A549 (cell line): ENCODE results near the gene FBH1. TPM values are rescaled to one million over a fixed set of nuclear protein-coding genes. Genes with fewer than 3 reads are reported as not detected.

ENCODE experiments used
- ATAC-seq, 2 experiments: fragments of 200-7000 bp in 1 of 2; fragments of >200 bp in 1 of 2; cut with Nextera tagmentation in 1 of 2; cut with Tn5 transposase in 1 of 2; 3 replicates each; pipeline versions ENCODE4 v1.8.0 to v1.9.1; 2018 to 2020; ENCODE audit warnings: mild to moderate bottlenecking in 1 of 2, moderate library complexity in 1 of 2
- CTCF ChIA-PET: fragments of 300-600 bp; sonication (Branson Sonifier 250); formaldehyde crosslinking; extraction: SDS; loops from one replicate; lab custom pipeline; 2021; ENCODE audit warnings: antibody characterized with exemption, inconsistent platforms; lab: Yijun Ruan, JAX
- POLR2A ChIA-PET: fragments of 350-600 bp; formaldehyde crosslinking; extraction: SDS; loops from one replicate; lab custom pipeline; 2021; ENCODE audit warnings: antibody characterized with exemption, inconsistent platforms; lab: Yijun Ruan, JAX
- DNase-seq, 2 experiments: peaks; one replicate each; pipeline versions ENCODE4 v3.0.0 to v3.0.0-alpha.2; 2011 to 2016; ENCODE audit warnings: low read depth in 1 of 2, low spot score in 1 of 2
- FAIRE-seq: peaks from 2 replicates; lab custom pipeline; 2011; peaks lifted over from hg19 to GRCh38; lab: Jason Lieb, UNC
- H3K27ac ChIP-seq, 2 experiments: fragments of >200 bp; sonication (Bioruptor Twin); formaldehyde crosslinking; 3 replicates each; pipeline ENCODE4 v1.5.1; 2016 to 2017
- H3K4me1 ChIP-seq: fragments of >200 bp; sonication (Bioruptor Twin); formaldehyde crosslinking; 3 replicates; pipeline ENCODE4 v1.6.1; 2016
- H3K4me2 ChIP-seq: fragments of >200 bp; sonication (Bioruptor Twin); formaldehyde crosslinking; 3 replicates; pipeline ENCODE4 v1.6.1; 2016
- H3K4me3 ChIP-seq: fragments of >200 bp; sonication (Bioruptor Twin); formaldehyde crosslinking; 3 replicates; pipeline ENCODE4 v1.5.1; 2016
- H3K9me3 ChIP-seq: fragments of >200 bp; sonication (Bioruptor Twin); formaldehyde crosslinking; 3 replicates; pipeline ENCODE4 v1.6.1; 2016
- CBX2 ChIP-seq: fragments of 200-600 bp; sonication (generic); IDR thresholded peaks from 2 replicates; pipeline ENCODE4 v1.6.1; 2016; ENCODE audit warnings: low read depth, mild to moderate bottlenecking, borderline replicate concordance
- CBX8 ChIP-seq: fragments of 200-600 bp; sonication (generic); IDR thresholded peaks from 2 replicates; pipeline ENCODE4 v1.6.1; 2016
- CHD2 ChIP-seq: fragments of 150-350 bp; IDR thresholded peaks from 2 replicates; pipeline ENCODE4 v1.6.1; 2014; ENCODE audit warnings: low read length; ENCODE audit not compliant: partially characterized antibody
- CHD4 ChIP-seq: fragments of 200-600 bp; sonication (generic); IDR thresholded peaks from 2 replicates; pipeline ENCODE4 v1.6.1; 2016; ENCODE audit warnings: antibody characterized with exemption, mild to moderate bottlenecking, borderline replicate concordance
- CTCF ChIP-seq: fragments of >200 bp; sonication (Bioruptor Twin); formaldehyde crosslinking; IDR thresholded peaks from 3 replicates; pipeline ENCODE4 v1.5.1; 2016
- ELK1 ChIP-seq: fragments of 150-350 bp; IDR thresholded peaks from 2 replicates; pipeline ENCODE4 v1.6.1; 2014; ENCODE audit warnings: low read depth, mild to moderate bottlenecking, low read length
- EP300 ChIP-seq, 2 experiments: fragments of >200 bp; sonication (Bioruptor Twin); formaldehyde crosslinking; IDR thresholded peaks; 2 replicates in 1 of 2; 3 replicates in 1 of 2; pipeline ENCODE4 v1.6.1; 2016 to 2017
- ESRRA ChIP-seq: fragments of 150-350 bp; IDR thresholded peaks from 2 replicates; pipeline ENCODE4 v1.6.1; 2014; ENCODE audit warnings: mild to moderate bottlenecking, low read length, borderline replicate concordance
- MAFK ChIP-seq: fragments of 450-650 bp; IDR thresholded peaks from 2 replicates; pipeline ENCODE4 v1.6.1; 2014; ENCODE audit not compliant: partially characterized antibody
- MAX ChIP-seq: IDR thresholded peaks from 2 replicates; pipeline ENCODE4 v1.6.1; 2012
- MAZ ChIP-seq: fragments of 150-350 bp; IDR thresholded peaks from 2 replicates; pipeline ENCODE4 v1.6.1; 2014; ENCODE audit warnings: antibody characterized with exemption, low read depth, low read length, borderline replicate concordance
- NPAS2 ChIP-seq: fragments of 250-450 bp; sonication (Bioruptor Pico); IDR thresholded peaks from 2 replicates; pipeline ENCODE4 v1.8.0; 2022; ENCODE audit warnings: mild to moderate bottlenecking, moderate library complexity, borderline replicate concordance
- NR3C1 ChIP-seq: fragments of >200 bp; sonication (Bioruptor Twin); formaldehyde crosslinking; IDR thresholded peaks from 3 replicates; pipeline ENCODE4 v1.6.1; 2017
- PHF8 ChIP-seq: fragments of 200-600 bp; sonication (generic); IDR thresholded peaks from 2 replicates; pipeline ENCODE4 v1.6.1; 2016; ENCODE audit warnings: low read depth, mild to moderate bottlenecking, antibody characterized with exemption, moderate library complexity, borderline replicate concordance
- POLR2A ChIP-seq: IDR thresholded peaks from 2 replicates; pipeline ENCODE4 v1.6.1; 2012; ENCODE audit warnings: mild to moderate bottlenecking, low read length
- RCOR1 ChIP-seq: fragments of 150-350 bp; IDR thresholded peaks from 2 replicates; pipeline ENCODE4 v1.6.1; 2014; ENCODE audit warnings: antibody characterized with exemption, low read length, low read depth
- SMC3 ChIP-seq: fragments of >200 bp; sonication (Bioruptor Twin); formaldehyde crosslinking; IDR thresholded peaks from 3 replicates; pipeline ENCODE4 v1.6.1; 2018; ENCODE audit warnings: inconsistent platforms
- TP53 ChIP-seq: fragments of 250-450 bp; sonication (Bioruptor Pico); IDR thresholded peaks from 2 replicates; pipeline ENCODE4 v1.5.0; 2021; ENCODE audit warnings: mild to moderate bottlenecking, moderate library complexity
- USF2 ChIP-seq: fragments of 450-650 bp; IDR thresholded peaks from 2 replicates; pipeline ENCODE4 v1.6.1; 2014; ENCODE audit warnings: antibody characterized with exemption
- ZC3H11A ChIP-seq: fragments of 450-650 bp; IDR thresholded peaks from 2 replicates; pipeline ENCODE4 v1.6.1; 2014; ENCODE audit warnings: antibody characterized with exemption, mild to moderate bottlenecking
- ZFP36 ChIP-seq: fragments of 450-650 bp; IDR thresholded peaks from 2 replicates; pipeline ENCODE4 v1.6.1; 2014; ENCODE audit warnings: borderline replicate concordance; ENCODE audit not compliant: partially characterized antibody
- WGBS: methylation state at CpG from one replicate; pipeline ENCODE4 v1.1.6; 2017; ENCODE audit errors: missing lambda C conversion rate; 5-methylcytosine and 5-hydroxymethylcytosine counted together
- polyA plus RNA-seq, 4 experiments: library from polyadenylated mRNA; depleted of rRNA in 3 of 4; stranded (reverse); fragments of >200 nt; fragmentation: RNase III in 1 of 4; extraction: RNeasy Plus Mini Kit Qiagen cat#74134 plus additional on column Dnase treatment in 1 of 4; gene quantifications; 2 replicates in 3 of 4; 3 replicates in 1 of 4; pipeline ENCODE4 v1.2.3, GENCODE V29; 2011 to 2017

Gene FBH1
- polyA plus RNA-seq, 2 of the 4 experiments (the other 2 are of a cell fraction) = 43.9 to 56.5 TPM

- Histone ChIP-seq H3K9me3 (no peaks in the 10 kb centered on the region), H3K4me1 (no peaks in the 10 kb centered on the region), H3K4me2 (no peak overlapping the region), H3K4me3 (no peak overlapping the region)
- whole genome bisulfite sequencing = 87% methylated on average over 17 of the region's 18 CpGs
- FAIRE-seq = no peak
- no peak for DNase-seq
- POLR2A ChIA-PET = no interaction called here
- TF ChIP-seq CBX2 (no peak), POLR2A (no peak), USF2 (no peak), PHF8 (no peak), NR3C1 (no peak), CHD4 (no peak), ZC3H11A (no peak), CBX8 (no peak), MAFK (no peak), SMC3 (no peak), CHD2 (no peak), TP53 (CRISPR knock-in tag) (no peak), NPAS2 (CRISPR knock-in tag) (no peak), EP300 (IDR thresholded peaks at IDR 0.05) (no peak), ZFP36 (no peak), MAZ (no peak), MAX (no peak), ESRRA (no peak)
- TF ChIP-seq, all 56 proteins: peak for 0
- no peak for ATAC-seq
- H3K27ac ChIP-seq = no peak overlapping the region
- CTCF ChIA-PET = interaction anchor here (1.3 kb wide), 1 partner anchor 13 kb away, joined by 4 read pairs; no protein-coding TSS in a partner anchor
Measured at GRCh38 chr10:5910323-5911100, 20.5 kb downstream of the FBH1 start.

GRCh38 chr10:5911670-5912069 lies 21.6 kb downstream of the FBH1 start:
- H3K4me1 ChIP-seq = no peaks in the 10 kb centered on the region
- DNase-seq = no peak
- H3K4me2 ChIP-seq = no peak overlapping the region
- H3K27ac ChIP-seq = no peak overlapping the region
- POLR2A ChIA-PET = no interaction called here
- TF ChIP-seq CBX2 (no peak), RCOR1 (no peak)
- TF ChIP-seq, all 56 proteins: peak for 0
- no peak for ATAC-seq
- CTCF ChIA-PET = no interaction called here
- H3K9me3 ChIP-seq = no peaks in the 10 kb centered on the region
- FAIRE-seq = no peak
- no peak overlapping the region for H3K4me3 ChIP-seq
- 88% methylated on average over 4 of the region's 4 CpGs for WGBS

- ATAC-seq = no peak
- Histone ChIP-seq H3K9me3 (no peaks in the 10 kb centered on the region), H3K4me1 (no peaks in the 10 kb centered on the region), H3K27ac (no peak overlapping the region), H3K4me3 (no peak overlapping the region), H3K4me2 (no peak overlapping the region)
- 92% methylated on average over 4 of the region's 4 CpGs for WGBS
- ChIA-PET POLR2A (no interaction called here), CTCF (no interaction called here)
- no peak for TF ChIP-seq POLR2A
- no peak for TF ChIP-seq CTCF
- TF ChIP-seq ELK1 = no peak
- FAIRE-seq = no peak
- no peak for DNase-seq
Measured at GRCh38 chr10:5913736-5914135, 23.7 kb downstream of the FBH1 start.
